ENCODE results near the gene FLYWCH2.
A peak's percentile ranks its signal among the peaks of the same experiment; 100 is the strongest.

Gene FLYWCH2

GRCh38 chr16:2860826-2861567, 22.0 kb upstream of the FLYWCH2 start:
- no peak for DNase-seq (ENCODE audit: insufficient read length, low spot score)
- TF ChIP-seq CTCF (IDR thresholded peaks at IDR 0.05; ENCODE audit: insufficient read depth, missing control alignments) = no peak
- FAIRE-seq = no peak

GRCh38 chr16:2865651-2866050, 17.4 kb upstream of the FLYWCH2 start:
- no peak for TF ChIP-seq CTCF (IDR thresholded peaks at IDR 0.05; ENCODE audit: insufficient read depth, missing control alignments)
- FAIRE-seq = no peak
- DNase-seq (ENCODE audit: insufficient read length, low spot score) = no peak

- no peak for TF ChIP-seq CTCF (IDR thresholded peaks at IDR 0.05; ENCODE audit: insufficient read depth, missing control alignments)
- no peak for DNase-seq (ENCODE audit: insufficient read length, low spot score)
- no peak for FAIRE-seq
Measured at GRCh38 chr16:2866431-2866830, 16.6 kb upstream of the FLYWCH2 start.

GRCh38 chr16:2867661-2867986, 15.4 kb upstream of the FLYWCH2 start:
- no peak for DNase-seq (ENCODE audit: insufficient read length, low spot score)
- TF ChIP-seq CTCF (IDR thresholded peaks at IDR 0.05; ENCODE audit: insufficient read depth, missing control alignments) = no peak
- no peak for FAIRE-seq

- peak; percentile 81 for TF ChIP-seq CTCF (IDR thresholded peaks at IDR 0.05; ENCODE audit: insufficient read depth, missing control alignments)
- peak; percentile 96 for DNase-seq (ENCODE audit: insufficient read length, low spot score)
- no peak for FAIRE-seq
Measured at GRCh38 chr16:2867987-2868789, 14.8 kb upstream of the FLYWCH2 start.

- FAIRE-seq (no peak), DNase-seq (ENCODE audit: insufficient read length, low spot score) (no peak)
- no peak for TF ChIP-seq CTCF (IDR thresholded peaks at IDR 0.05; ENCODE audit: insufficient read depth, missing control alignments)
Measured at GRCh38 chr16:2871926-2872325, 11.1 kb upstream of the FLYWCH2 start.

Measured in D721Med (cell line).